Measurements from ENCODE around the gene ATP5F1E.

GRCh38 chr20:59047938-59048680, 16.0 kb upstream of the ATP5F1E start:
- TF ChIP-seq CTCF (conservative IDR thresholded peaks at IDR 0.05; ENCODE audit: low read depth, low read length) (no peak), BHLHE40 (IDR thresholded peaks at IDR 0.05; ENCODE audit: low read depth, low read length) (no peak), CHD1 (IDR thresholded peaks at IDR 0.05; ENCODE audit: low read depth, low read length) (no peak), RFX5 (IDR thresholded peaks at IDR 0.05; ENCODE audit: low read depth, low read length) (no peak), POLR2A (IDR thresholded peaks at IDR 0.05; ENCODE audit: low read depth, low read length) (no peak), MAFK (IDR thresholded peaks at IDR 0.05; ENCODE audit: low read depth, low read length) (no peak), CEBPB (IDR thresholded peaks at IDR 0.05; ENCODE audit: low read depth, low read length) (peak; percentile 12; the same call in 1 of the 2 replicates)
- TF ChIP-seq, protein P1, sequence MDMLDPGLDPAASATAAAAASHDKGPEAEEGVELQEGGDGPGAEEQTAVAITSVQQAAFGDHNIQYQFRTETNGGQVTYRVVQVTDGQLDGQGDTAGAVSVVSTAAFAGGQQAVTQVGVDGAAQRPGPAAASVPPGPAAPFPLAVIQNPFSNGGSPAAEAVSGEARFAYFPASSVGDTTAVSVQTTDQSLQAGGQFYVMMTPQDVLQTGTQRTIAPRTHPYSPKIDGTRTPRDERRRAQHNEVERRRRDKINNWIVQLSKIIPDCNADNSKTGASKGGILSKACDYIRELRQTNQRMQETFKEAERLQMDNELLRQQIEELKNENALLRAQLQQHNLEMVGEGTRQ (IDR thresholded peaks at IDR 0.05; ENCODE audit: low read depth, low read length) = no peak
